ENCODE data around the gene NDUFAF7. TPM values are rescaled to one million over a fixed set of nuclear protein-coding genes. Genes with fewer than 3 reads are reported as not detected.

The NDUFAF7 gene
- total and polyA plus RNA-seq, 9 of the 15 experiments (the other 6 are each of a cell fraction or from before 2014, with no cell fraction given) = 14.9 to 41.6 (median 23.9) TPM

- 33% methylated on average over 2 of the region's 2 CpGs for WGBS (ENCODE audit: insufficient coverage, low coverage, missing lambda C conversion rate)
- H3K36me3 ChIP-seq (ENCODE audit: control insufficient read depth, insufficient read depth, low read length) = no peaks in the 10 kb centered on the region
- BruUV-seq (replicated peaks) = no TSS peak
- in situ Hi-C loops (cut with MboI) (no loop called here), intact Hi-C loops (cut with micrococcal nuclease) (no loop called here)
- no peak within 1 kb of the TSS for H3K9ac ChIP-seq (ENCODE audit: insufficient read depth in 1 of 2, low read depth in 2 of 2, low read length in 2 of 2)
- H3K27me3 ChIP-seq (ENCODE audit: control insufficient read depth in 2 of 2, insufficient read depth in 2 of 2, low read length in 2 of 2) = peaks cover 0 to 8% of the 10 kb centered on the region in 2 experiments; a peak in 2 of 5 replicates
- no peak within 1 kb of the TSS for H3K27ac ChIP-seq (ENCODE audit: extremely low read depth, low read depth, low read length)
- H3K9me1 ChIP-seq (ENCODE audit: control insufficient read depth, insufficient read depth, low read length) = no peaks in the 10 kb centered on the region
- TF ChIP-seq DEAF1 (CRISPR knock-in tag; IDR thresholded peaks at IDR 0.05) = no peak
- TF ChIP-seq SIN3B (IDR thresholded peaks at IDR 0.05; ENCODE audit: low read depth) = no peak
- no peak for TF ChIP-seq SMAD2 (IDR thresholded peaks at IDR 0.05; ENCODE audit: low read depth, low read length)
- no peak for TF ChIP-seq ILF3 (IDR thresholded peaks at IDR 0.05; ENCODE audit: borderline replicate concordance)
- no peak for TF ChIP-seq GATAD2A (IDR thresholded peaks at IDR 0.05)
- no peak for TF ChIP-seq ZNF717 (CRISPR knock-in tag; IDR thresholded peaks at IDR 0.05)
- TF ChIP-seq MYC (IDR thresholded peaks at IDR 0.05; ENCODE audit: low read depth, low read length) = no peak
- no peak for TF ChIP-seq MYC (CRISPR knock-in tag; IDR thresholded peaks at IDR 0.05; ENCODE audit: borderline replicate concordance, low read depth)
- no peak for TF ChIP-seq TSC22D4 (tag; IDR thresholded peaks at IDR 0.05)
- peaks cover 3 to 9% of the 10 kb centered on the region in 2 experiments; a peak in 2 of 5 replicates for H3K4me1 ChIP-seq (replicated peaks in 1 of 2; ENCODE audit: control insufficient read depth in 2 of 2, insufficient read depth in 2 of 2, low read length in 2 of 2)
- H3K79me2 ChIP-seq (ENCODE audit: control insufficient read depth, insufficient read depth, low read length) = no peaks in the 10 kb centered on the region
- no peak for DNase-seq (ENCODE audit: extremely low read depth in 1 of 4, low spot score in 3 of 4)
- H2AFZ ChIP-seq (ENCODE audit: low read depth, low read length) = peak within 1 kb of the TSS; percentile 66; the same call in 1 of the 2 replicates
- no peak within 1 kb of the TSS for H3K4me3 ChIP-seq
- no peak for ATAC-seq
- no peak within 1 kb of the TSS for H3K4me2 ChIP-seq (ENCODE audit: insufficient read depth, low read length)
- CTCF ChIA-PET (ENCODE audit: low intra/inter-chr PET ratio) = no interaction called here
- no peak for FAIRE-seq
- no peaks in the 10 kb centered on the region for H3K9me3 ChIP-seq (replicated peaks; ENCODE audit: control insufficient read depth, insufficient read depth, low read depth, low read length)
- no peaks in the 10 kb centered on the region for H4K20me1 ChIP-seq (replicated peaks; ENCODE audit: control insufficient read depth, insufficient read depth, low read length)
- POLR2A ChIA-PET = interaction anchor here (0.6 kb wide), 1 partner anchor 12 kb away, joined by 3 read pairs; no protein-coding TSS in a partner anchor
Observed at GRCh38 chr2:37188570-37188969, 42.9 kb upstream of the NDUFAF7 start, which contains the start of gene SULT6B1. Gene SULT6B1 (minus strand): TSS chr2:37188670. CDS start chr2:37188640, 30 bp downstream.

All from K562 (cell line).